Urinary bladder (tissue), 4 donors: ENCODE results near the gene DEFB114. TPM values are rescaled to one million over a fixed set of nuclear protein-coding genes. Genes with fewer than 3 reads are reported as not detected.

Experiments
- DNase-seq: peaks from one replicate; pipeline ENCODE4 v3.0.0-alpha.2; 2015; ENCODE audit errors: extremely low spot score
- H3K27ac ChIP-seq: one replicate; pipeline ENCODE4 v1.5.1; 2013; ENCODE audit warnings: low read depth, mild to moderate bottlenecking, moderate library complexity
- H3K36me3 ChIP-seq: one replicate; pipeline ENCODE4 v1.6.1; 2013; ENCODE audit warnings: mild to moderate bottlenecking, moderate library complexity; ENCODE audit not compliant: insufficient read depth
- H3K4me1 ChIP-seq: one replicate; pipeline ENCODE4 v1.6.1; 2013; ENCODE audit warnings: mild to moderate bottlenecking, moderate library complexity; ENCODE audit not compliant: insufficient read depth
- H3K4me3 ChIP-seq: one replicate; pipeline ENCODE4 v1.5.1; 2013; ENCODE audit warnings: low read depth, low read length
- WGBS: extraction: QIAGEN DNeasy Blood & Tissue Kit; methylation state at CpG from one replicate; pipeline ENCODE4 v1.1.7; 2013; 5-methylcytosine and 5-hydroxymethylcytosine counted together
- polyA plus RNA-seq: library from polyadenylated mRNA; stranded (reverse); fragments of 200-250 nt; gene quantifications from one replicate; pipeline ENCODE4 v1.2.3, GENCODE V29; 2013
- total RNA-seq: library from RNA; depleted of rRNA; stranded (reverse); fragments of >200 nt; gene quantifications from one replicate; pipeline ENCODE4 v1.2.3, GENCODE V29; 2014
- donor health status: healthy with polysubstance abuse.
- donor health status: healthy.

DEFB114 gene
- total and polyA plus RNA-seq, 2 donors, result not detected

DNA sequence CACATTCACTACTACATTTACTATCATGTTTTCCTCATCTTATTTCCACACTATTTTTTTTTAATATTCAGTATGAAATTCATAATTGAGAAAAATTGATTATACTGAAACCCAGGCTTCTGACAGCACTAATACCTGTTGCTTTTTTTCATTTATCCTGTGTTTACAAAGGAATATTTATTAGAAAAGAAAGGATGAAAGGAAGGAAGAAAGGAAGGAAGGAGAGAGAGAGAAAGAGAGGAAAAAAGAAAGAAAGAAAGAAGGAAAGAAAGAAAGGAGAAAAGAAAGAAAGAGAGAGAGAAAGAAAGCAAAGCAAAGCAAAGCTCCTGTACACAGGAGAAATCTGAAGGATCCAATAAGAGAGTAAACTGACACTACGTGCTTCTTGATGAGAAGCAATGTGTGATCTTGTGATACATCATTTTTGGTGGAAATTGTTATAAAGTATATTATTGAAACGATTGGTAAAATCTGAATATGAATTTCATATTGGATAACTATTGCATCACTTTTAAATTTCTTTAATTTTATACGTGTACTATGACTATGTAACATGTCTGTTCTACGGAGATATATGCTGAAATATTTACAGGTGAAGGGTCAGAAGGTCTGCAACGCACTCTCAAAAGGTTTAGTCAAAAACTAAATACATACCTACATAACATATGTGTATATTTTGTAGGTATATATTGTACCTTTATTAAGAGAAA lies 43.9 kb downstream of the DEFB114 start:
- DNase-seq, result no peak
- WGBS, result 87% methylated on average over 5 of the region's 5 CpGs
- H3K4me1 ChIP-seq, result no peaks in the 10 kb centered on the region
- no peaks in the 10 kb centered on the region for H3K36me3 ChIP-seq
- no peak overlapping the region for H3K27ac ChIP-seq
- H3K4me3 ChIP-seq, result no peak overlapping the region

DNA sequence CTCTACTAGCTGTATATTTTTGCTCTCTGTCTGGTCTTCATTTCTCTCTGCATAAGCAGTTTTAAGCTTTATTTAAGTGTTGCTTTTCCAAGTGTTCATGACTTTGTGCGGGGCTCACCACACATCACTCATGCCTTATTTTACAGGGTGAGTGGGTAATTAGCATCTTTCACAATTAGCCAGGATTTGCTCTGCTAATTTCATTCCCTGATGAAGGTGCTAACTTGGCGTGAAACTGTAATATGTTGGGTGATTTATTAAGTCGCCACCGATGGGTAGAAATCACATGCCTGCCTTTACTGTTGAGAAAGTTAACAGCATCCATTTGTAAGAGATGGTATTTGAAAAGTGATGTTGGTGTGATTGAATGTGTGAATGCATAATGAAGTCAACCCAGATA lies 44.7 kb downstream of the DEFB114 start:
- 50% methylated on average over 4 of the region's 4 CpGs for WGBS
- Histone ChIP-seq H3K36me3 (no peaks in the 10 kb centered on the region), H3K4me1 (no peaks in the 10 kb centered on the region)

DNA sequence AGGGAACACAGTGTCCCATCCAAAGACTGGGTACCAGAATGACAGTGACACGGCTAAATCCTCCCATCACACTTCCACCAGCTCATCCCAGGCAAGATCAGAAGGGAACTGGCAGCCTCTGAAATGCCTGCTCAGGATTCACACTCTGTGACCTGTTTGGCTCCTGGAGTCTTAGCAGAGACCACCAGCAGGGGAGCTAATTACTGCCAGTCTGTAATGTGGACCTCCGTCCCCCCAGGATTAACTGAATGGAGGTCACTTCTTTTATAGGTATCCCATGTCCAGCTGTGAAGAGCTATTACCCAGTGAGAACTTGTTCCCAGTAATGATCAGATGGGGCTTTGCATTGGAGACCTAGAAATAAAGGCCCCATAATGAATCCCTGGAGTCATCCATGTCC lies 45.2 kb downstream of the DEFB114 start:
- DNase-seq, result no peak
- no peak overlapping the region for H3K4me3 ChIP-seq
- no peaks in the 10 kb centered on the region for H3K36me3 ChIP-seq
- WGBS, result 45% methylated on average over 2 of the region's 2 CpGs
- H3K27ac ChIP-seq, result no peak overlapping the region
- no peaks in the 10 kb centered on the region for H3K4me1 ChIP-seq

More for the DNA sequence above, 44.7 kb downstream of the DEFB114 start:
- H3K4me3 ChIP-seq, result no peak overlapping the region
- no peak for DNase-seq
- H3K27ac ChIP-seq, result no peak overlapping the region

DNA sequence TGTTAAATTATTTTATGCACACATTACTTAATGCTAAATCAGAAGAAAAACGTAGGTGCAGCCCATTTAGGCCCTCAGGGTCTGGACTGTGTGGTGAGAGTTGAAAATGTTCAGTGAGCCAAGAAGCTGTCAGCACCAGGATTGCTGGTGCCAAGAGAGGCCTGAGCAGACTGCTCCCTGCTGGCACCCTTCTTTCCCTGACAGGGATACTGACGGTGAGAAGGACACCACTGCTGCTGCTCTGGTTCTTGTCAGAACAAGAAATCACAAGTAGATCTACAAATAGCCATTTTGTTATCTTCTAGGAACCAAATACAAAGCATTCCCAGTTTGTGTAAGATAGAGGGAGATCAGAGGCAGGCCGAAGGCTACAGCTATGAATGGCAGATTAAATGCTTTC lies 48.9 kb downstream of the DEFB114 start:
- 11% methylated on average over 3 of the region's 3 CpGs for WGBS
- Histone ChIP-seq H3K36me3 (no peaks in the 10 kb centered on the region), H3K4me3 (no peak overlapping the region), H3K27ac (no peak overlapping the region), H3K4me1 (no peaks in the 10 kb centered on the region)
- no peak for DNase-seq

DNA sequence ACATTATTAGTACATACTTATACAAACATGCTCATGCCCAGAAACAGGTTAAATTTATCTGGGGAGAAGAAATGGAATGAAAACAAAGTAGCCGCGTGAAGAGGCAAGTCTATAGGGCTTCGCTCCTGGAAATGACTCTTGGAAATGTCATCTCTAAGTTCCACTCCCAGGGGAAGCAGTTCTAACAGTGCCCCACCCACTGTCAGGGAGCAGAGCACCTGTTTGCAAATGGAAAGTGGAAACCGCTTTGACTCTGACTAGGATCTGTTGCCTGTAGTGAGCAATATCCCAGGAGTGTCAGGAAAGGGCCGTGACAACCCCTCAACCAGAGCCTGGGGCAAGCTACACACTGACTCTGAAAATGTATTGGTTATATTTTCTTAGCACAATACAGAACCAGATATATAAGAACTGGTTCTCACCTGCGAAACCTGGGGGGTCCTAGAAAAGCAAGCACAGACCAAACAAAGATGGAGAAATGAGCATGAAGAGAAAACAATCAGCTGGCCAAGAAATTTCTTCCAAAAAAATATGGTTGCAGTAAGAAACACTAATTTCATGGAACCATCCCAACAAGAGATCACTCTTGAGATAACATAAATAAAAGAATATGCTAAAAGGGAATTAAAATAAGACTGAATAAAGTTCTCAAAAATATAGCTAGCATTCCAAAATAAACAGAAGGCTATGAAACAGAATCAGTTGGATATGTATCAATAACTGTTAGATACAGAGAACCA lies 50.2 kb downstream of the DEFB114 start:
- Histone ChIP-seq H3K4me1 (no peaks in the 10 kb centered on the region), H3K4me3 (no peak overlapping the region), H3K36me3 (no peaks in the 10 kb centered on the region), H3K27ac (no peak overlapping the region)
- 56% methylated on average over 6 of the region's 6 CpGs for WGBS
- no peak for DNase-seq

DNA sequence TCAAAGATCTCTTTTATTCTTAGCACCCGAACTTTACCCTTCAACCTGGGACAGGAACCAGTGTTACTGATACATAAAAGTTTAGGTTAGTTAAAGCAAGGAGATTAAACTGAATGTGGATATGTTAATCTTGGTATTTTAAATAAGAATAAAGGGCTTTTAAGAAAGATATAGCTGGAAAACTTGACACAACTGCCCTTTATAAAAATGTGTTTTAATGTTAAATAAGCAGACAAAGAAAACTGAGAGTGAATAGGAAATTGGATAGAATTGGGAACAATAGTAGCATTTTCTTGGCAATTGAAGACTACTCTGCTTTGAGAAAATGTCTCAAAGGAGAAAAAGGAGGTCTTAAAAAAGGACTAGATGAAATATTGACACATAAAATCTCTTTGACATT lies 51.8 kb downstream of the DEFB114 start:
- no peaks in the 10 kb centered on the region for H3K4me1 ChIP-seq

DNA sequence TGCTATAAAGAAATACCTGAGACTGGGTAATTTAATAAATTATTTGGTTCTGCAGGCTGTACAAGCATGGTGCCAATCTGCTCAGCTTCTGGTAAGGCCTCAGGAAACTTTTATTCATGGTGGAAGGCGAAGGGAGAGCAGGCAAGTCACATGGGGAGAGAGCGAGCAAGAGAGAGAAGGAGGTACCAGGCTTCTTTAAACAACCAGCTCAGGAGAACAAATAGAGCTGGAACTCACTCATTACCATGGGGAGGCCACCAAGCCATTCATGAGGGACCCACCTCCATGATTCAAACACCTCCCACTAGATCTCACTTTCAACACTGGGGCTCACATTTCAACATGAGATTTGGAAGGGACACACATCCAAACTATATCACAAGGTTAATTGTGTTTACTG lies 52.7 kb downstream of the DEFB114 start:
- H3K4me3 ChIP-seq, result no peak overlapping the region
- no peak overlapping the region for H3K27ac ChIP-seq
- no peak for DNase-seq
- WGBS, result 73% methylated on average over 2 of the region's 2 CpGs
- no peaks in the 10 kb centered on the region for H3K36me3 ChIP-seq
- no peaks in the 10 kb centered on the region for H3K4me1 ChIP-seq

More for the DNA sequence above, 51.8 kb downstream of the DEFB114 start:
- H3K36me3 ChIP-seq, result no peaks in the 10 kb centered on the region
- H3K27ac ChIP-seq, result no peak overlapping the region
- no peak overlapping the region for H3K4me3 ChIP-seq
- WGBS, result 71% methylated on average over 1 of the region's 1 CpG
- no peak for DNase-seq

Other genes starting within 250 kb of the DEFB114 start
- gene CRISP3, start 219.8 kb downstream of the DEFB114 start, total RNA-seq, result 31.8 TPM
- 0.65 TPM for gene CRISP3, start 219.8 kb downstream of the DEFB114 start, polyA plus RNA-seq
- gene PGK2, start 176.9 kb downstream of the DEFB114 start, total RNA-seq, result not detected
- not detected for gene PGK2, start 176.9 kb downstream of the DEFB114 start, polyA plus RNA-seq
- gene CRISP1, start 97.6 kb downstream of the DEFB114 start, total RNA-seq, result not detected
- gene CRISP1, start 97.6 kb downstream of the DEFB114 start, polyA plus RNA-seq, result not detected
- gene DEFB113, start 5.5 kb upstream of the DEFB114 start, total RNA-seq, result not detected
- gene DEFB113, start 5.5 kb upstream of the DEFB114 start, polyA plus RNA-seq, result not detected
- not detected for gene DEFB110, start 57.8 kb upstream of the DEFB114 start, total RNA-seq
- gene DEFB110, start 57.8 kb upstream of the DEFB114 start, polyA plus RNA-seq, result not detected
- not detected for gene DEFB112, start 85.8 kb upstream of the DEFB114 start, total RNA-seq
- not detected for gene DEFB112, start 85.8 kb upstream of the DEFB114 start, polyA plus RNA-seq